GM12875 (cell line): Measurements from ENCODE around the gene ADGRA3.

Source experiments
- H3K4me3 ChIP-seq: one replicate; pipeline ENCODE4 v1.5.1; 2011; ENCODE audit warnings: low read depth, low read length, control low read depth
- TF ChIP-seq, protein P1 (sequence below): IDR thresholded peaks from 2 replicates; pipeline ENCODE4 v1.5.1; 2011; ENCODE audit warnings: low read depth, mild to moderate bottlenecking, control low read depth, inconsistent platforms, low read length, moderate library complexity, borderline replicate concordance; ENCODE audit not compliant: insufficient read depth

Gene ADGRA3

DNA sequence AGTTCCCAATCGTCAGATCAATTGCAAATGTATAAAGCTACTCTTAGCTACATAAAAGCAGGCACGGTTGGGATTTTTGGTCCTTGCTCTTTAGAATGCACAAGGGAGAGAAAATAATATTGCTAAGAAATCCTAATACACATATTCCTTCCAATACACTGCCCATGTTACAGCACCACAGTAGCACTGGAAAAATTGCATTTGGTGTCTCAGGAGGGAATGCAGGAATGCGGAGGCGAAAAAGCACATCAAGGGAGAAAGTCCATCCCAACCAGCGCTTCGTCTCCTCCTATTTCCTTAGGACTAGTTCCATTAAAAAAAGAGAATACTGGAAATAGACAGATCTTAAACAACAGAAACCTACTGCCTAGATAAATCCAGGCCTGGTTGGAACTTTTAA, 23.9 kb downstream of the ADGRA3 start:
- H3K4me3 ChIP-seq: no peak overlapping the region
- TF ChIP-seq, protein P1, sequence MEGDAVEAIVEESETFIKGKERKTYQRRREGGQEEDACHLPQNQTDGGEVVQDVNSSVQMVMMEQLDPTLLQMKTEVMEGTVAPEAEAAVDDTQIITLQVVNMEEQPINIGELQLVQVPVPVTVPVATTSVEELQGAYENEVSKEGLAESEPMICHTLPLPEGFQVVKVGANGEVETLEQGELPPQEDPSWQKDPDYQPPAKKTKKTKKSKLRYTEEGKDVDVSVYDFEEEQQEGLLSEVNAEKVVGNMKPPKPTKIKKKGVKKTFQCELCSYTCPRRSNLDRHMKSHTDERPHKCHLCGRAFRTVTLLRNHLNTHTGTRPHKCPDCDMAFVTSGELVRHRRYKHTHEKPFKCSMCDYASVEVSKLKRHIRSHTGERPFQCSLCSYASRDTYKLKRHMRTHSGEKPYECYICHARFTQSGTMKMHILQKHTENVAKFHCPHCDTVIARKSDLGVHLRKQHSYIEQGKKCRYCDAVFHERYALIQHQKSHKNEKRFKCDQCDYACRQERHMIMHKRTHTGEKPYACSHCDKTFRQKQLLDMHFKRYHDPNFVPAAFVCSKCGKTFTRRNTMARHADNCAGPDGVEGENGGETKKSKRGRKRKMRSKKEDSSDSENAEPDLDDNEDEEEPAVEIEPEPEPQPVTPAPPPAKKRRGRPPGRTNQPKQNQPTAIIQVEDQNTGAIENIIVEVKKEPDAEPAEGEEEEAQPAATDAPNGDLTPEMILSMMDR: no peak

DNA sequence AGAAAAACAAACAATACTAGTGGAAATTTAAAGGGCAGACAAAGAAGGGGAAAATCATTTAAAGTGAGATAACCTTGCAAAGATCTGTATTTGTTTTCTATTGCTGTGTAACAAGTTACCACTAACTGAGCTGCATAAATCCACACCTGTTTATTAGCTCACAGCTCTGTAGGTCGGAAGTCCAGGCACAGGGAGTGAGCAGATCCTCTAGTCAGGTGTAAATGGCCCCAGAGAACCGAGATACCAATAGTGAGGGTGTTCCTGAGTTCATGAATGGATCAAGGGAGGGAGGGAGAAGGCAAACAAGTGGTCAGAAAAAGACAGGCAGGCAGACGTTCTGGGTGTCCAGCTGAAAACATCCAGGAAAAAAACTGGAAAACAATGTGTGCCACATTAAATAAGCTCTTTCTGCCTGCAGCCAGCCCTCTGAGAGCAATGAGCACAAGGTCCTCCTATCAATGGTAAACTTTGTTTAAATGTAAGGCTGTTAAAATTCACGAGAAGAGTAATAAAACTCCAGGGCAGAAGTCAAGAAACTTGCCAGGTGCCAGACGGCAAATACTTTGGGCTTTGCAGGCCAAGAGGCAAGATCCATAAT, 25.0 kb downstream of the ADGRA3 start:
- TF ChIP-seq, protein P1: no peak

DNA sequence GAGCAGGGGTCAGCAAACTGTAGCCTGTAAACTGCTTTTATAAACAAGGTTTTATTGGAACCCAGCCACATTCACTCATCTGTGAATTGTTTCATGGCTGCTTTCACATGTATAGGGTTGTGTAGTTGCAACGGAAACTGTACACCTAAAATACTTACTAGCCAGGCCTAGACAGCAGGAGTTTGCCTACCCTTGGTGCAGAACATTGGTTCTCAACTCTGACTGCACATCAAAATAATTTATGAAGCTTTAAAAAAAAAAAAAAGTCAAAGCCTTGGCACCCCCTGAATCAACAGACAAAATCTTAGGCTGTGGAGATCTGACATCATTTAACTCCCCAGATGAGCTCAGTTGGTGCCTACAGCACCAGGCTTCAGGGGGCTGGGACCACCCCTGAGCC, 27.8 kb downstream of the ADGRA3 start:
- H3K4me3 ChIP-seq: no peak overlapping the region
- TF ChIP-seq, protein P1: no peak

More for the DNA sequence above, 25.0 kb downstream of the ADGRA3 start:
- H3K4me3 ChIP-seq: no peak overlapping the region

DNA sequence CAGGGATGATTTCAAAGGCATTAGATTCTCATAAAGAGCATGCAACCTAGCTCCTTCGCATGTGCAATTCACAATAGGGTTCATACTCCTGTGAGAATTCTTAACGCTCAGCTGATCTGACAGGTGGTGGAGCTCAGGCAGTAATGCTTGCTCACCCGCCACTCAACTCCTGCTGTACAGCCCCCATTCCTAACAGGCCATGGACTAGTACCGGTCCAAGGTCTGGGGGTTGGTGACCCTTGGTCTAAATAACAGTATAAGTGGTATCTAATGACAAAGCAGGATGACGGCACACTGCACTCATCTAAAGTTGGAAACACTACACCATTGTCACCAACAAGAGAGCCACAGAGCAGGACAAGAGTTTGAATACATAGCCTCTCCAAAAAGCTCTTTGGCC, 28.5 kb downstream of the ADGRA3 start:
- TF ChIP-seq, protein P1: no peak

DNA sequence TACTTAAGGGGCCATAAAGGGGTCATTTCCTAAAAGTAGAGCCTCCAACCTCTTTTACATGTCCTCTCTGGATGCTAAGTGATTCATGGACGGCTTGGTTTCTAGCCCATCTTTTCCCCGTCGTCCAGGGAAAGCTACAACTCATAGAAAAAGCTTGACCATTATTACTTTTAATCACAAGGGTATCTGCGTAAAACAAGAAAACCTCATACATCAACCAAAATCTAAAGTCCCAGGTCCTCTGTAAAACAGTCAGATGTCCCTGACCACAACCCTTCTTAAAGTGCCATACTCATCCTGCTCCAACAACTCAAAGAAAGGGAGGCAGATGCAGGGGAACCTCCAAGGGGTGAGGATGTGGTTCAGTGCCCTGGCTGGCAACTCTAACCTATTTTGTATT, 29.6 kb downstream of the ADGRA3 start:
- TF ChIP-seq, protein P1: no peak

More for the DNA sequence above, 28.5 kb downstream of the ADGRA3 start:
- no peak overlapping the region for H3K4me3 ChIP-seq

DNA sequence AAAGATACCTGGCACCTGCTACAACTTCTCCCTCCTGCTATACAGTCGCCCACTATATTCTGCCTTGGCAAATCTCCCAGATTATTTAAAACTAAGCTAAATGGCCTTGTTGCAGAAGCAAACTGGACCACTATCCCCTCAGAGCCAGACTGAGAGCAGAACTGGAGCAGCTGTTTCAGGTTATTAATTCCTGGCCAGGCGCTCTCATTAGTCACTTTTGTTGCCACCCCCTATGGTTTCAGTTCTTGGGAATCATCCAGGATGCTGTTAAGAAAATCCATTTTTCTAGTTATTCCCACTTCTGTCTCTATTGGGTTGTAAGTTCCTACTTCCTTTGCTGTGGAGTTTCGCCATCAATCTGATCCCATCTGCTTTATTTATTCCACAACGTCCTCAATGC, 30.1 kb downstream of the ADGRA3 start:
- no peak overlapping the region for H3K4me3 ChIP-seq
- TF ChIP-seq, protein P1: no peak

More for the DNA sequence above, 29.6 kb downstream of the ADGRA3 start:
- no peak overlapping the region for H3K4me3 ChIP-seq

DNA sequence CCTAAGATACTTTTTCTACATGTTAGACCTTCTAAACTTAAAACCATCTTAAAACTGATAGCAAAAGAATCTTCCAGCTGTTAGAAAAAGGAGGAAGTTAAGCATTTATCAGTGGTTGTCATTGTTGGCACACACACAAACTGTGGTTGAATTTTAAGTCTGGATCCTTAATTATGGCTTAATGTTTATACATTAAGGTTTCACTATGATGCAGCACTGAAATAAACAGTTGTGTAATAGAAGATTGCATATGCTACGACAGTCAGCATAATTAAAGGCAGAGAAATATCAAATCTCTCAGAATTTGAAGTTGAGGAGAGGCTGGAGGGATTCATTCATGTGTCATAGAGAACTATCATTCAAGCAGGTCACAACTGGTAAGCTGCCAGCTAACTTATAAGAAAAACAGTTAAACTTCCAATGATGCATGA, 32.3 kb downstream of the ADGRA3 start:
- TF ChIP-seq, protein P1: no peak
- no peak overlapping the region for H3K4me3 ChIP-seq
